ENCODE results near the gene PODXL2.

PODXL2 gene

GRCh38 chr3:127688416-127689265 is 59.7 kb downstream of the PODXL2 start:
- peaks cover 26% of the 10 kb centered on the region for H3K4me1 Mint-ChIP-seq
- DNase-seq, result peak; percentile 19
- H3K36me3 Mint-ChIP-seq (ENCODE audit: low read depth), result no peaks in the 10 kb centered on the region
- no peaks in the 10 kb centered on the region for H3K9me3 Mint-ChIP-seq
- H3K27me3 Mint-ChIP-seq (ENCODE audit: low read depth, poor library complexity), result peaks cover 5% of the 10 kb centered on the region
- H3K4me3 Mint-ChIP-seq, result no peak overlapping the region
- TF ChIP-seq CTCF (IDR thresholded peaks at IDR 0.05), result no peak
- no peak overlapping the region for H3K27ac Mint-ChIP-seq

GRCh38 chr3:127689266-127689860 is 60.4 kb downstream of the PODXL2 start:
- Mint-ChIP-seq H3K27ac (no peak overlapping the region), H3K4me3 (no peak overlapping the region), H3K27me3 (ENCODE audit: low read depth, poor library complexity) (peaks cover 5% of the 10 kb centered on the region), H3K4me1 (peaks cover 27% of the 10 kb centered on the region), H3K36me3 (ENCODE audit: low read depth) (no peaks in the 10 kb centered on the region), H3K9me3 (no peaks in the 10 kb centered on the region)
- no peak for TF ChIP-seq CTCF (IDR thresholded peaks at IDR 0.05)
- peak; percentile 0 for DNase-seq

DNA sequence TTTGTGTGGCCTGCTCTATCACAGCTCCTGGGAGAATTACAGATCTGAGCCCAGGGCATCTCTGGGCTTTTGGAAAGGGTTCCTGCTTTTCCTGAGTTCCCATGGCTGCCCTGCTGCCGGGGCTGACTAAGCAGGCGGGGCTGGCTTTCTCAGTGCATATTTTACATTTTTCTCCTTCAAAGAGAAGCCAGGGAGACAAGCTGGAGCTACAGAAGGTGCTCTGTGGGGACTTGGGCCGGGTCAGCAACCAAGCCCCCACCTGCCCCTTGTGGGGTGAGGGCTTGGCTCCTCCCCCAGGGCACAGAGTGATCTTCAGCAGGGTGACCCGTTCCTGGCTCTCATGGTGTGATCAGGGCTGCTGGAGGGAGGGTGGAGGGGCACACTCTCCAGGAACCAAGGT is 61.1 kb downstream of the PODXL2 start:
- H3K4me1 Mint-ChIP-seq, result peaks cover 27% of the 10 kb centered on the region
- DNase-seq, result no peak
- TF ChIP-seq CTCF (IDR thresholded peaks at IDR 0.05), result no peak
- no peaks in the 10 kb centered on the region for H3K9me3 Mint-ChIP-seq
- no peaks in the 10 kb centered on the region for H3K36me3 Mint-ChIP-seq (ENCODE audit: low read depth)
- no peak overlapping the region for H3K27ac Mint-ChIP-seq
- peaks cover 5% of the 10 kb centered on the region for H3K27me3 Mint-ChIP-seq (ENCODE audit: low read depth, poor library complexity)
- no peak overlapping the region for H3K4me3 Mint-ChIP-seq

GRCh38 chr3:127690823-127691452 is 62.0 kb downstream of the PODXL2 start:
- no peak overlapping the region for H3K27ac Mint-ChIP-seq
- H3K4me1 Mint-ChIP-seq, result peaks cover 28% of the 10 kb centered on the region
- H3K4me3 Mint-ChIP-seq, result no peak overlapping the region
- H3K27me3 Mint-ChIP-seq (ENCODE audit: low read depth, poor library complexity), result peaks cover 5% of the 10 kb centered on the region
- DNase-seq, result peak; percentile 41
- H3K36me3 Mint-ChIP-seq (ENCODE audit: low read depth), result no peaks in the 10 kb centered on the region
- peak; percentile 37 for TF ChIP-seq CTCF (IDR thresholded peaks at IDR 0.05)
- no peaks in the 10 kb centered on the region for H3K9me3 Mint-ChIP-seq

- TF ChIP-seq CTCF (IDR thresholded peaks at IDR 0.05), result no peak
- DNase-seq, result no peak
- H3K36me3 Mint-ChIP-seq (ENCODE audit: low read depth), result no peaks in the 10 kb centered on the region
- H3K27me3 Mint-ChIP-seq (ENCODE audit: low read depth, poor library complexity), result peaks cover 5% of the 10 kb centered on the region
- no peak overlapping the region for H3K4me3 Mint-ChIP-seq
- peaks cover 32% of the 10 kb centered on the region for H3K4me1 Mint-ChIP-seq
- H3K9me3 Mint-ChIP-seq, result no peaks in the 10 kb centered on the region
- peak overlapping the region; percentile 42 for H3K27ac Mint-ChIP-seq
Measured at GRCh38 chr3:127691489-127691888, 62.5 kb downstream of the PODXL2 start.
